ENCODE data around the gene TTI1.

The TTI1 gene

GRCh38 chr20:37992802-37993409 lies 40.4 kb downstream of the TTI1 start:
- peak; percentile 76 for TF ChIP-seq CTCF (IDR thresholded peaks at IDR 0.05)
- no peak for TF ChIP-seq ZFX (IDR thresholded peaks at IDR 0.05; ENCODE audit: borderline replicate concordance)
- H3K27ac ChIP-seq = peak overlapping the region; percentile 23; the same call in 1 of the 2 replicates

DNA sequence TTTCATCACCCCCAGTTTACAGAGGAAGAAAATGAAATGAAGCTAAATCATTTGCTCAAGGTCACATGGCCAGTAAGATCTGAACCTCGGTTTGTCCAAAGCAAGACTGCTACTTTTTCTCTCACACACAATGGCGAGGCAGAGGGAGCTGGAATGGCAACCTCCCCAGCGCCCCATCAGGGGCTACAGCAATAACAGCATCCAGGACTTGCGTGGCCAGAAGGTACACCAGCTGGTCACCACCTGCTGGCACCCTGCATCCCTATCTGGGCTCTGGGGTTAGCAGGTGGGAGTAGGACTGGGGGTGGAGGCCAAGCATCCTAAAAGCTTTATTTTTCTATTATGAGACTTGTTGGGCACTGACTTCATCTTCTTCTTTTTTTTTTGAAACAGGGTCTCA lies 41.3 kb downstream of the TTI1 start:
- H3K27ac ChIP-seq = no peak overlapping the region
- TF ChIP-seq CTCF (IDR thresholded peaks at IDR 0.05) (no peak), ZFX (IDR thresholded peaks at IDR 0.05; ENCODE audit: borderline replicate concordance) (no peak)

GRCh38 chr20:37991157-37991866 lies 41.9 kb downstream of the TTI1 start:
- 0 out of 2 replicates have a peak overlapping the region, but pooled peaks have one; percentile 19 for H3K27ac ChIP-seq
- TF ChIP-seq ZFX (IDR thresholded peaks at IDR 0.05; ENCODE audit: borderline replicate concordance) (no peak), CTCF (IDR thresholded peaks at IDR 0.05) (no peak)

- TF ChIP-seq ZFX (IDR thresholded peaks at IDR 0.05; ENCODE audit: borderline replicate concordance) (no peak), CTCF (IDR thresholded peaks at IDR 0.05) (no peak)
- 0 out of 2 replicates have a peak overlapping the region, but pooled peaks have one; percentile 19 for H3K27ac ChIP-seq
Observed at GRCh38 chr20:37990571-37991151, 42.6 kb downstream of the TTI1 start.

DNA sequence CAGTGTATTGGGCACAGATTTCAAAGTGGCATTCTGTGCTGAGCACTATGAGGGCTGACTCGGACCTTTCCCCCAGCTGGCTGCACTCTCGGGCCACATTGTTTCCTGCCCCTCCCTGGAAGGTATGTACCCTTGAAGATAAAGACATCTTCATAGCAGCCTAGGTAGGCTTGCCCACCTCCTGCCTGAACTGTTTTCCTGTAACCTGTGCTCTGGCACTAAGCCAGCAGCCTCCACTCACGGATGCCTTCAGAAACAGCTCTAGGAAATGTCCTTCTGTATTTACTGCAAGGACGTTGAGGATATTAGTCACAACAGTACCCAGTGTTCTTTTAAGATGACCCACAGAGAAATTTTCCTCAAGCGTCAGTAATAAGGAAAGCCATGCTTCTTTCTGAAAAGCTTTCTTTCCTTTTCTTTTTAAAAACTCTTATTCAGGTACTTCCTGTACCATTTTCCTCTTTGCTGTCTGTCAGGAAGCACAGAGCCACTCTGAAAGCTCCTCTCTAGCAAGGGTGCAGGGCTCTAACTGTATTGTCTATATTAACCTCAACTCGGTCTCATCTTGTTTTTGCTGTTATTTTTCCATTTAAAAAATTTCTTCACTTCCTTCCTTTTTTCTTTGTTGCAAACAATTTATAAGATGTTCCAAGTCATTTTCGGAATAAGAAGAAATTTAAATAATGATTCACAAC lies 43.5 kb downstream of the TTI1 start:
- TF ChIP-seq ZFX (IDR thresholded peaks at IDR 0.05; ENCODE audit: borderline replicate concordance) (no peak), CTCF (IDR thresholded peaks at IDR 0.05) (no peak)
- H3K27ac ChIP-seq = no peak overlapping the region

DNA sequence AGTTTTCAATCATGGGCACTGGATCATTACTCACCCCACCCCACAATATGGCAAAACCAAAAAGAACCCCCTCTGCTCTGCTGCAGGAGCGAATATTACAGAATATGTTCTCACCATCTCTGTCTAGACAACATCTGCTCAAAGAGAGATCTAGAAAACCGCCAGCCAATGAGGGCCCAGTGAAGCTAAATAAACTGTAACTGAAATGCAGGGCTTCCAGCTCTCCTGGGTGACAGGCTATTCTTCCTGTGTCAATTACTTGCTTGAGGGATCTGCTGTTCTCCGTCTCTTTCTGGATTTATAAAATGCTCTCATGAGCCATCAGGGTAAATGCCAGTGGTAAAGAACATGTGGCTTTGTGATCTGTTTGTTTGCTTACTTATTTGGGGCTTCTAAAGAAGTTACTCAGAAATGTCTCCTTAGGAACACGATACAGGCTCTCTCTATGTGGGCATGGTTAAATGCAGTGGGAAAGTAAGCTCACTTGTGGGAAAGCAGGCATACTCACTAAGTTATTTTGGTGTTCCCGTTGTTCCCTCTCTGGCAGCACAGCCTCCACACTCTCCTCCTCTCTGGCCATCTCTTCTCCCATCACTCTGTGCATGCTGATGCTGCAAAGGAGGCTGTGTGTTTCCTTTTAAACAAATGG lies 44.8 kb downstream of the TTI1 start:
- TF ChIP-seq ZFX (IDR thresholded peaks at IDR 0.05; ENCODE audit: borderline replicate concordance) = no peak
- TF ChIP-seq CTCF (IDR thresholded peaks at IDR 0.05) = no peak

More for the DNA sequence above, 44.8 kb downstream of the TTI1 start:
- H3K27ac ChIP-seq = no peak overlapping the region

All from 22Rv1 (cell line).